ENCODE results near the gene AQP9.

AQP9 gene

GRCh38 chr15:58148120-58148519, 9.9 kb downstream of the AQP9 start:
- Histone ChIP-seq H3K27ac (no peak overlapping the region), H3K4me3 (no peak overlapping the region)
- TF ChIP-seq CTCF (IDR thresholded peaks at IDR 0.05) = no peak
- no peak for DNase-seq (ENCODE audit: low spot score)

GRCh38 chr15:58148633-58149445, 10.7 kb downstream of the AQP9 start:
- Histone ChIP-seq H3K4me3 (no peak overlapping the region), H3K27ac (no peak overlapping the region)
- no peak for TF ChIP-seq CTCF (IDR thresholded peaks at IDR 0.05)
- no peak for DNase-seq (ENCODE audit: low spot score)

GRCh38 chr15:58154769-58155168, 16.6 kb downstream of the AQP9 start:
- no peak for DNase-seq (ENCODE audit: low spot score)
- Histone ChIP-seq H3K27ac (no peak overlapping the region), H3K4me3 (no peak overlapping the region)
- TF ChIP-seq CTCF (IDR thresholded peaks at IDR 0.05) = no peak

- TF ChIP-seq CTCF (IDR thresholded peaks at IDR 0.05) = no peak
- no peak for DNase-seq (ENCODE audit: low spot score)
- Histone ChIP-seq H3K27ac (no peak overlapping the region), H3K4me3 (no peak overlapping the region)
Measured at GRCh38 chr15:58159827-58160386, 21.7 kb downstream of the AQP9 start.

- DNase-seq (ENCODE audit: low spot score) = no peak
- no peak overlapping the region for H3K27ac ChIP-seq
- no peak for TF ChIP-seq CTCF (IDR thresholded peaks at IDR 0.05)
- H3K4me3 ChIP-seq = no peak overlapping the region
Measured at GRCh38 chr15:58161436-58161930, 23.3 kb downstream of the AQP9 start.

GRCh38 chr15:58163985-58164384, 25.8 kb downstream of the AQP9 start:
- no peak overlapping the region for H3K4me3 ChIP-seq
- H3K27ac ChIP-seq = no peak overlapping the region
- no peak for DNase-seq (ENCODE audit: low spot score)
- no peak for TF ChIP-seq CTCF (IDR thresholded peaks at IDR 0.05)

GRCh38 chr15:58164926-58165325, 26.7 kb downstream of the AQP9 start:
- no peak overlapping the region for H3K27ac ChIP-seq
- TF ChIP-seq CTCF (IDR thresholded peaks at IDR 0.05) = no peak
- DNase-seq (ENCODE audit: low spot score) = no peak
- no peak overlapping the region for H3K4me3 ChIP-seq

Data from coronary artery (tissue), 2 donors.